Keratinocyte (primary cell): ENCODE results near the gene SLC27A2. TPM values are rescaled to one million over a fixed set of nuclear protein-coding genes. Genes with fewer than 3 reads are reported as not detected.

Experiments
- DNase-seq: peaks from one replicate; pipeline ENCODE4 v3.0.0-alpha.2; 2011; ENCODE audit warnings: low read depth, missing footprints, low spot score
- FAIRE-seq: peaks from 2 replicates; lab custom pipeline; 2011; peaks lifted over from hg19 to GRCh38; lab: Jason Lieb, UNC
- H2AFZ ChIP-seq: 2 replicates; pipeline ENCODE4 v1.6.0; 2012; ENCODE audit warnings: low read length, control low read depth, inconsistent platforms; ENCODE audit not compliant: control insufficient read depth
- H3K27ac ChIP-seq: 2 replicates; pipeline ENCODE4 v1.5.1; 2011; ENCODE audit warnings: low read length; ENCODE audit not compliant: control insufficient read depth, insufficient read depth
- H3K27me3 ChIP-seq: 3 replicates; pipeline ENCODE4 v1.6.0; 2011; ENCODE audit warnings: low read length; ENCODE audit not compliant: control insufficient read depth, insufficient read depth; ENCODE audit errors: extremely low read depth
- H3K36me3 ChIP-seq, 2 experiments: 2 replicates in 1 of 2; 3 replicates in 1 of 2; pipeline ENCODE4 v1.5.1; 2011; ENCODE audit warnings: low read length in 2 of 2, mild to moderate bottlenecking in 1 of 2; ENCODE audit not compliant: control insufficient read depth in 2 of 2, insufficient read depth in 2 of 2; ENCODE audit errors: extremely low read depth in 1 of 2
- H3K4me1 ChIP-seq: 3 replicates; pipeline ENCODE4 v1.5.1; 2011; ENCODE audit warnings: low read length; ENCODE audit not compliant: control insufficient read depth, insufficient read depth; ENCODE audit errors: extremely low read depth
- H3K4me2 ChIP-seq: 3 replicates; pipeline ENCODE4 v1.6.0; 2011; ENCODE audit warnings: low read depth, low read length; ENCODE audit not compliant: control insufficient read depth, insufficient read depth; ENCODE audit errors: extremely low read depth
- H3K4me3 ChIP-seq, 3 experiments: fragments of 200-600 bp in 1 of 3; sonication (generic) in 1 of 3; 2 replicates in 2 of 3; 3 replicates in 1 of 3; pipeline ENCODE4 v1.5.1; 2011 to 2016; ENCODE audit warnings: low read length in 3 of 3, mild to moderate bottlenecking in 3 of 3, control low read depth in 2 of 3, inconsistent platforms in 1 of 3, low read depth in 1 of 3, mixed read lengths in 1 of 3, mixed run types in 1 of 3, moderate library complexity in 1 of 3; ENCODE audit not compliant: control insufficient read depth in 2 of 3, insufficient read depth in 2 of 3; ENCODE audit errors: extremely low read depth in 1 of 3
- H3K79me2 ChIP-seq: 2 replicates; pipeline ENCODE4 v1.6.0; 2012; ENCODE audit warnings: low read length; ENCODE audit not compliant: control insufficient read depth, insufficient read depth
- H3K9ac ChIP-seq: 3 replicates; pipeline ENCODE4 v1.6.0; 2011; ENCODE audit warnings: low read length; ENCODE audit not compliant: control insufficient read depth, insufficient read depth; ENCODE audit errors: extremely low read depth
- H3K9me1 ChIP-seq: 3 replicates; pipeline ENCODE4 v1.6.0; 2011; ENCODE audit warnings: low read length; ENCODE audit not compliant: control insufficient read depth, insufficient read depth; ENCODE audit errors: extremely low read depth
- H3K9me3 ChIP-seq: 2 replicates; pipeline ENCODE4 v1.5.1; 2012; ENCODE audit warnings: low read depth, low read length; ENCODE audit not compliant: control insufficient read depth
- H4K20me1 ChIP-seq: 3 replicates; pipeline ENCODE4 v1.6.0; 2011; ENCODE audit warnings: low read length; ENCODE audit not compliant: control insufficient read depth, insufficient read depth; ENCODE audit errors: extremely low read depth
- CTCF ChIP-seq, 3 experiments: IDR thresholded peaks in 1 of 3; conservative IDR thresholded peaks in 1 of 3; optimal IDR thresholded peaks in 1 of 3; 2 replicates in 2 of 3; 3 replicates in 1 of 3; pipeline versions ENCODE3 to v1.5.1; 2011; ENCODE audit warnings: low read length in 3 of 3, mild to moderate bottlenecking in 3 of 3, moderate library complexity in 2 of 3, control low read depth in 1 of 3, inconsistent platforms in 1 of 3; ENCODE audit not compliant: insufficient read depth in 2 of 3; ENCODE audit errors: extremely low read depth in 1 of 3
- EZH2 ChIP-seq: IDR thresholded peaks from one replicate; pipeline ENCODE4 v1.6.1; 2012; ENCODE audit warnings: inconsistent platforms, mild to moderate bottlenecking, low read length, moderate library complexity
- dilution Hi-C: fragments of 300-500 bp; cut with MboI; formaldehyde crosslinking; loops from one replicate; pipeline ENCODE4 v1.7.0; 2020; ENCODE audit warnings: low sequenced_read_pairs; ENCODE audit not compliant: extremely low pct_ligation_motif_present
- polyA plus RNA-seq, 5 experiments: library from polyadenylated mRNA; depleted of rRNA in 3 of 5; stranded (reverse) in 3 of 5; stranded (forward) in 1 of 5; unstranded in 1 of 5; fragments of >200 nt; gene quantifications; 1 replicate in 1 of 5; 2 replicates in 3 of 5; 3 replicates in 1 of 5; pipeline versions ENCODE4 v1.2.1 to v1.2.3, GENCODE V29; 2011 to 2012; ENCODE audit warnings: missing spikeins in 2 of 5, low read depth in 1 of 5, low replicate concordance in 1 of 5

SLC27A2 gene
- polyA plus RNA-seq, 1 donor (not counting 4 experiments of a cell fraction or from before 2014, with no cell fraction given): 0.34 TPM

- no peaks in the 10 kb centered on the region for H3K27me3 ChIP-seq
- dilution Hi-C loops: no loop called here
- H3K9ac ChIP-seq: no peak overlapping the region
- H3K27ac ChIP-seq: no peak overlapping the region
- TF ChIP-seq CTCF (optimal IDR thresholded peaks at IDR 0.05 in 1 of 3, IDR thresholded peaks at IDR 0.05 in 1 of 3, conservative IDR thresholded peaks at IDR 0.05 in 1 of 3; ENCODE audit: extremely low read depth in 1 of 3, insufficient read depth in 2 of 3, low read length in 3 of 3) (peak in 1 of 3 experiments; percentile 5), EZH2 (no peak)
- no peaks in the 10 kb centered on the region for H3K79me2 ChIP-seq
- peaks cover 4% of the 10 kb centered on the region for H3K4me1 ChIP-seq
- H2AFZ ChIP-seq: no peak overlapping the region
- no peaks in the 10 kb centered on the region for H3K9me3 ChIP-seq
- no peaks in the 10 kb centered on the region for H4K20me1 ChIP-seq
- no peaks in the 10 kb centered on the region for H3K9me1 ChIP-seq
- H3K4me3 ChIP-seq: no peak overlapping the region
- H3K4me2 ChIP-seq: no peak overlapping the region
- H3K36me3 ChIP-seq: no peaks in the 10 kb centered on the region
- DNase-seq: no peak
- no peak for FAIRE-seq
Observed at GRCh38 chr15:50241684-50242450, 59.9 kb downstream of the SLC27A2 start.

- dilution Hi-C loops: no loop called here
Observed at GRCh38 chr15:50244153-50244552, 62.2 kb downstream of the SLC27A2 start.

More at GRCh38 chr15:50244153-50244552, 62.2 kb downstream of the SLC27A2 start:
- no peaks in the 10 kb centered on the region for H3K27me3 ChIP-seq
- FAIRE-seq (no peak), DNase-seq (no peak)
- H3K9ac ChIP-seq: no peak overlapping the region
- no peak for TF ChIP-seq EZH2
- H3K79me2 ChIP-seq: no peaks in the 10 kb centered on the region
- H3K9me1 ChIP-seq: no peaks in the 10 kb centered on the region
- H3K4me3 ChIP-seq: no peak overlapping the region
- no peak overlapping the region for H3K27ac ChIP-seq
- H3K4me2 ChIP-seq: no peak overlapping the region
- no peaks in the 10 kb centered on the region for H4K20me1 ChIP-seq
- H2AFZ ChIP-seq: no peak overlapping the region
- H3K4me1 ChIP-seq: peaks cover 10% of the 10 kb centered on the region
- H3K9me3 ChIP-seq: no peaks in the 10 kb centered on the region
- H3K36me3 ChIP-seq: no peaks in the 10 kb centered on the region
